Stomach (tissue), 9 donors: ENCODE results near the gene HMGA1. TPM values are rescaled to one million over a fixed set of nuclear protein-coding genes. Genes with fewer than 3 reads are reported as not detected.

Experiments
- DNase-seq, 2 donors: peaks; one replicate each; pipeline versions ENCODE4 v3.0.0 to v3.0.0-alpha.2; 2013 to 2019
- H3K27ac ChIP-seq, 5 donors: fragments of 200-600 bp in 4 of 5; sonication (generic) in 4 of 5; one replicate each; pipeline ENCODE4 v1.5.1; 2013 to 2019; ENCODE audit warnings: mild to moderate bottlenecking in 1 of 5, moderate library complexity in 1 of 5
- H3K27me3 ChIP-seq, 3 donors: fragments of 200-600 bp; sonication (generic); one replicate each; pipeline ENCODE4 v1.5.1; 2017 to 2019; ENCODE audit warnings: mixed run types in 1 of 3
- H3K36me3 ChIP-seq, 4 donors: fragments of 200-600 bp; sonication (generic); 1 replicate in 3 of 4; 2 replicates in 1 of 4; pipeline ENCODE4 v1.5.1; 2016 to 2019
- H3K4me1 ChIP-seq, 4 donors: fragments of 200-600 bp; sonication (generic); one replicate each; pipeline ENCODE4 v1.5.1; 2016 to 2019
- H3K4me3 ChIP-seq, 4 donors: fragments of 200-600 bp; sonication (generic) in 3 of 4; one replicate each; pipeline ENCODE4 v1.5.1; 2016 to 2019; ENCODE audit warnings: mild to moderate bottlenecking in 1 of 4
- H3K9me3 ChIP-seq, 4 donors: fragments of 200-600 bp; sonication (generic); one replicate each; pipeline ENCODE4 v1.5.1; 2016 to 2019
- CTCF ChIP-seq, 7 experiments: fragments of 450-650 bp in 4 of 7; fragments of 200-600 bp in 3 of 7; sonication (generic) in 3 of 7; IDR thresholded peaks; one replicate each; pipeline ENCODE4 v1.5.1; 2016 to 2019; ENCODE audit warnings: antibody characterized with exemption in 7 of 7, control low read depth in 2 of 7, mild to moderate bottlenecking in 1 of 7
- EP300 ChIP-seq: sonication (generic); formaldehyde crosslinking; IDR thresholded peaks from one replicate; pipeline ENCODE4 v1.6.1; 2017; ENCODE audit warnings: antibody characterized with exemption
- POLR2A ChIP-seq, 4 donors: fragments of 450-650 bp; IDR thresholded peaks; one replicate each; pipeline ENCODE4 v1.6.1; 2016; ENCODE audit warnings: antibody characterized with exemption in 4 of 4, control low read depth in 2 of 4, mild to moderate bottlenecking in 1 of 4, moderate library complexity in 1 of 4
- POLR2AphosphoS5 ChIP-seq, 3 donors: sonication (generic); formaldehyde crosslinking; IDR thresholded peaks; one replicate each; pipeline ENCODE4 v1.6.1; 2016; ENCODE audit warnings: antibody characterized with exemption in 3 of 3
- WGBS, 5 donors: extraction: QIAGEN DNeasy Blood & Tissue Kit in 3 of 5; methylation state at CpG; one replicate each; pipeline versions ENCODE4 v1.1.5 to v1.1.7; 2013 to 2018; 5-methylcytosine and 5-hydroxymethylcytosine counted together
- intact Hi-C: fragments of 100-400 bp; cut with DNase I; formaldehyde crosslinking; loops from one replicate; pipeline ENCODE4 v1.15.1; 2023; ENCODE audit warnings: low total_unique reads
- polyA plus RNA-seq, 3 donors: library from polyadenylated mRNA; stranded (reverse); fragments of 200-250 nt; gene quantifications; one replicate each; pipeline ENCODE4 v1.2.3, GENCODE V29; 2013
- small RNA-seq, 4 donors: library from RNA; depleted of rRNA; stranded (forward); fragments of <200 nt; gene quantifications; one replicate each; pipeline ENCODE3, GENCODE V24; 2016
- total RNA-seq, 5 donors: library from RNA; depleted of rRNA; stranded (reverse); fragments of >200 nt; gene quantifications; one replicate each; pipeline versions ENCODE4 v1.1.0 to v1.2.3, GENCODE V29; 2014 to 2016
- donor health status: healthy with polysubstance abuse.
- donor health status: Bipolar disorder and iron deficiency.
- donor health status: healthy.

HMGA1 gene
- total and polyA plus RNA-seq, 8 donors, result 9.3 to 114 (median 67.4) TPM

DNA sequence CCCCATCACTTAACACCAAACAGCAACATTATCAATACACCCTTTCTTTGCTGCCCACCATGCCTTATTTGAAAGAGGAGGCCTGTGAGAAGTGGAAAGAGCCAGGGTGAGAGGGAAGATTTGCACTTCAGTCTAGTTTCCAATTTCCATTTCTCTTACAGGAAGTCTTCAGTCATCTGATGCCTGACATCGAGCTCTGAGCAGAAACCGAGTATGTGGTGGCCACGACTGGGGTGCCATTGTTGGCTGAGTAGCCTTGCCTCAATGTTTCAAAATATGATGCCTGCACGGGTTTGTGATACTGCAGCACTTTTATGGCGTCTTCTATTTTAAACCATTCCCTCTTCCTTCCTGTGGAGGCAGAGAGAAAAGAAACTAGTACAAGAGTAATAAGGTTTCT is 51.9 kb downstream of the HMGA1 start:
- intact Hi-C loops, result no loop called here
- DNase-seq, result no peak
- 57 to 76% (median 71%) methylated on average over 5 of the region's 5 CpGs for WGBS, 5 donors
- Histone ChIP-seq H3K4me3 (no peak overlapping the region), H3K9me3 (no peaks in the 10 kb centered on the region), H3K27ac (peak overlapping the region in 1 of 5 donors; percentile 14), H3K27me3 (no peaks in the 10 kb centered on the region), H3K36me3 (peaks cover 12 to 48% (median 46%) of the 10 kb centered on the region in 4 donors), H3K4me1 (peaks cover 0 to 35% (median 0%) of the 10 kb centered on the region in 4 donors)
- TF ChIP-seq EP300 (no peak), CTCF (IDR thresholded peaks at IDR 0.05) (no peak), POLR2AphosphoS5 (IDR thresholded peaks at IDR 0.05) (no peak), POLR2A (IDR thresholded peaks at IDR 0.05) (no peak)

GRCh38 chr6:34289137-34289536 is 52.5 kb downstream of the HMGA1 start:
- Histone ChIP-seq H3K27ac (no peak overlapping the region), H3K36me3 (peaks cover 16 to 50% (median 49%) of the 10 kb centered on the region in 4 donors), H3K4me3 (no peak overlapping the region), H3K4me1 (peaks cover 0 to 29% (median 0%) of the 10 kb centered on the region in 4 donors), H3K9me3 (no peaks in the 10 kb centered on the region), H3K27me3 (no peaks in the 10 kb centered on the region)
- TF ChIP-seq POLR2AphosphoS5 (IDR thresholded peaks at IDR 0.05), result no peak
- no peak for TF ChIP-seq EP300
- TF ChIP-seq POLR2A (IDR thresholded peaks at IDR 0.05), result no peak
- no peak for TF ChIP-seq CTCF (IDR thresholded peaks at IDR 0.05)
- intact Hi-C loops, result no loop called here
- 89 to 97% (median 96%) methylated on average over 11 of the region's 11 CpGs for WGBS, 5 donors
- DNase-seq, result no peak

DNA sequence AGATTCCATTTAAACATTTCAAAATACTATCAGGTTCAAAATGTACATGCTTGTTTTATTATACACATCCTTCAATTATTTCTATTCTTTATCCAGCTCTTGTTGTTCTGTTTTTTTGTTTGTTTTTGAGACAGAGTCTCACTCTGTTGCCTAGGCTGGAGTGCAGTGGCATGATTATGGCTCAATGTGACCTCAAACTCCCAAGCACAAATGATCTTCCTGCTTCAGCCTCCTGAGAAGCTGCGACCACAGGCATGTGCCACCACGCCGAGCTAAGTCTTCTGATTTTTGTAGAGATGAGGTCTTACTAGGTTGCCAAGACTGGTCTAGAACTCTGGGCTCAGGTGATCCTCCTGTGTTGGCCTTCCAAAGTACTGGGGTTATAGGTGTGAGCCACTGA is 56.3 kb downstream of the HMGA1 start:
- H3K36me3 ChIP-seq, result peaks cover 19 to 48% (median 47%) of the 10 kb centered on the region in 4 donors
- no peak for TF ChIP-seq EP300
- TF ChIP-seq POLR2A (IDR thresholded peaks at IDR 0.05), result no peak
- no peak for TF ChIP-seq CTCF (IDR thresholded peaks at IDR 0.05)
- no peak for TF ChIP-seq POLR2AphosphoS5 (IDR thresholded peaks at IDR 0.05)
- H3K27me3 ChIP-seq, result no peaks in the 10 kb centered on the region
- H3K4me3 ChIP-seq, result no peak overlapping the region
- peaks cover 0 to 10% (median 0%) of the 10 kb centered on the region in 4 donors for H3K4me1 ChIP-seq
- intact Hi-C loops, result no loop called here
- no peak for DNase-seq
- H3K27ac ChIP-seq, result no peak overlapping the region
- WGBS, 5 donors, result 95 to 100% (median 96%) methylated on average over 3 of the region's 3 CpGs
- H3K9me3 ChIP-seq, result no peaks in the 10 kb centered on the region

- intact Hi-C loops, result no loop called here
- Histone ChIP-seq H3K9me3 (no peaks in the 10 kb centered on the region), H3K4me1 (no peaks in the 10 kb centered on the region), H3K27me3 (no peaks in the 10 kb centered on the region), H3K27ac (no peak overlapping the region), H3K4me3 (no peak overlapping the region), H3K36me3 (peaks cover 19 to 43% (median 38%) of the 10 kb centered on the region in 4 donors)
- TF ChIP-seq POLR2AphosphoS5 (IDR thresholded peaks at IDR 0.05) (no peak), EP300 (no peak), CTCF (IDR thresholded peaks at IDR 0.05) (no peak), POLR2A (IDR thresholded peaks at IDR 0.05) (no peak)
- DNase-seq, result peak in 1 of 2 donors; percentile 17
- 70 to 86% (median 81%) methylated on average over 3 of the region's 3 CpGs for WGBS, 5 donors
These were observed 59.0 kb downstream of the HMGA1 start for GRCh38 chr6:34295721-34296120.

Small RNAs within 50 kb of the gene (small RNA-seq; reads per million reads assigned to genes)
- gene MIR6835, result 0 reads per million in 4 donors

Other genes starting within 250 kb of the HMGA1 start
- gene GRM4, start 90.8 kb upstream of the HMGA1 start, total RNA-seq, result under 1 TPM in 1 of 5 donors, not detected in 4; 0.55 TPM
- not detected for gene GRM4, start 90.8 kb upstream of the HMGA1 start, polyA plus RNA-seq
- 10 to 100 TPM in 2 of 5 donors, 1 to 10 TPM in 3; 2.8 to 49.1 (median 5.3) TPM for gene SMIM29, start 12.1 kb downstream of the HMGA1 start, total RNA-seq
- 10 to 100 TPM; 30.4 to 41.5 (median 32.1) TPM for gene SMIM29, start 12.1 kb downstream of the HMGA1 start, polyA plus RNA-seq
- 10 to 100 TPM in 3 of 5 donors, 1 to 10 TPM in 2; 8.8 to 34.0 (median 22.3) TPM for gene NUDT3, start 155.8 kb downstream of the HMGA1 start, total RNA-seq
- 10 to 100 TPM in 2 of 3 donors, 1 to 10 TPM in 1; 8.7 to 13.6 (median 12.6) TPM for gene NUDT3, start 155.8 kb downstream of the HMGA1 start, polyA plus RNA-seq
- gene RPS10, start 189.2 kb downstream of the HMGA1 start, total RNA-seq, result 1,000 to 10,000 TPM in 4 of 5 donors, 100 to 1,000 TPM in 1; 371 to 2,165 (median 1,796) TPM
- gene RPS10, start 189.2 kb downstream of the HMGA1 start, polyA plus RNA-seq, result 1,000 to 10,000 TPM; 3,296 to 4,063 (median 3,349) TPM
- 1 to 10 TPM in 1 of 5 donors, under 1 TPM in 2, not detected in 2; under 0.01 to 2.2 (median 0.37) TPM for gene PACSIN1, start 229.2 kb downstream of the HMGA1 start, total RNA-seq
- gene PACSIN1, start 229.2 kb downstream of the HMGA1 start, polyA plus RNA-seq, result 1 to 10 TPM in 1 of 3 donors, under 1 TPM in 2; 0.25 to 1.6 (median 0.61) TPM